WTC11 (cell line): ENCODE data around the gene KRTAP10-2. TPM values are rescaled to one million over a fixed set of nuclear protein-coding genes. Genes with fewer than 3 reads are reported as not detected.

Experiments used
- ATAC-seq: fragments of 200-7000 bp; cut with Tn5 transposase; 2 replicates; pipeline ENCODE4 v1.10.0; 2021; ENCODE audit warnings: mild to moderate bottlenecking, moderate library complexity
- CTCF ChIA-PET: fragments of 300-600 bp; sonication (Branson Sonifier 250); formaldehyde crosslinking; loops from one replicate; lab custom pipeline; 2021; ENCODE audit warnings: antibody characterized with exemption; lab: Charles Lee
- POLR2A ChIA-PET: fragments of 350-600 bp; sonication (Branson Sonifier 250); formaldehyde crosslinking; loops from one replicate; lab custom pipeline; 2021; ENCODE audit warnings: antibody characterized with exemption; lab: Charles Lee
- DNase-seq: peaks from one replicate; pipeline ENCODE4 v3.0.0; 2021; ENCODE audit warnings: low spot score
- H3K27ac Mint-ChIP-seq: 2 replicates; pipeline ENCODE4 v1.8.0; 2021; ENCODE audit warnings: mixed read lengths
- H3K27me3 Mint-ChIP-seq: 2 replicates; pipeline ENCODE4 v1.8.0; 2021; ENCODE audit warnings: low read depth, mild to moderate bottlenecking, moderate library complexity, mixed read lengths
- H3K36me3 Mint-ChIP-seq: 2 replicates; pipeline ENCODE4 v1.8.0; 2021; ENCODE audit warnings: mixed read lengths
- H3K4me1 Mint-ChIP-seq: 2 replicates; pipeline ENCODE4 v1.8.0; 2022; ENCODE audit warnings: mixed read lengths
- H3K4me3 Mint-ChIP-seq: 2 replicates; pipeline ENCODE4 v1.8.0; 2021; ENCODE audit warnings: mild to moderate bottlenecking, moderate library complexity, mixed read lengths
- H3K9me3 Mint-ChIP-seq: 2 replicates; pipeline ENCODE4 v1.8.0; 2021; ENCODE audit warnings: mixed read lengths
- GABPB1 ChIP-seq: sonication (generic); formaldehyde crosslinking; IDR thresholded peaks from 2 replicates; pipeline ENCODE4 v1.8.1; 2023; ENCODE audit warnings: mild to moderate bottlenecking, missing genetic modification reagents
- JAZF1 ChIP-seq: fragments of 250-450 bp; sonication (Bioruptor Pico); IDR thresholded peaks from 2 replicates; pipeline ENCODE4 v1.9.0; 2021; ENCODE audit warnings: moderate library complexity, mild to moderate bottlenecking, inconsistent platforms
- MXD4 ChIP-seq: fragments of 250-450 bp; sonication (Bioruptor Pico); IDR thresholded peaks from 2 replicates; pipeline ENCODE4 v1.8.0; 2021; ENCODE audit warnings: mild to moderate bottlenecking, moderate library complexity, borderline replicate concordance
- NFYB ChIP-seq: sonication (generic); formaldehyde crosslinking; conservative IDR thresholded peaks from 2 replicates; pipeline ENCODE4 v1.8.0; 2022; ENCODE audit warnings: low read depth, missing genetic modification reagents
- OVOL2 ChIP-seq: fragments of 250-450 bp; sonication (Bioruptor Pico); IDR thresholded peaks from 2 replicates; pipeline ENCODE4 v1.9.0; 2021; ENCODE audit warnings: mild to moderate bottlenecking, borderline replicate concordance
- PRRX2 ChIP-seq: fragments of 250-450 bp; sonication (Bioruptor Pico); IDR thresholded peaks from 2 replicates; pipeline ENCODE4 v1.8.0; 2021; ENCODE audit warnings: mild to moderate bottlenecking
- SMAD4 ChIP-seq: sonication (generic); formaldehyde crosslinking; IDR thresholded peaks from 2 replicates; pipeline ENCODE4 v1.8.0; 2022; ENCODE audit warnings: mild to moderate bottlenecking, missing genetic modification reagents
- ZNF263 ChIP-seq: sonication (generic); formaldehyde crosslinking; IDR thresholded peaks from 2 replicates; pipeline ENCODE4 v1.8.1; 2022; ENCODE audit warnings: low read depth, mild to moderate bottlenecking, moderate library complexity, missing genetic modification reagents
- ZNF423 ChIP-seq: fragments of 250-450 bp; sonication (Bioruptor Pico); IDR thresholded peaks from 2 replicates; pipeline ENCODE4 v2.1.2; 2022; ENCODE audit warnings: mild to moderate bottlenecking, moderate library complexity
- total RNA-seq: library from RNA; stranded (reverse); gene quantifications from 3 replicates; pipeline ENCODE4 v1.2.3, GENCODE V29; 2021
- TF ChIP-seq, protein P1 (sequence below): fragments of 250-450 bp; sonication (Bioruptor Pico); IDR thresholded peaks from 2 replicates; pipeline ENCODE4 v1.9.0; 2021; ENCODE audit warnings: mild to moderate bottlenecking, borderline replicate concordance
- TF ChIP-seq, protein P2 (sequence below): fragments of 200-600 bp; IDR thresholded peaks from 2 replicates; pipeline ENCODE4 v1.8.0; 2022; ENCODE audit warnings: antibody characterized with exemption
- TF ChIP-seq, protein P3 (sequence below): sonication (generic); formaldehyde crosslinking; IDR thresholded peaks from 2 replicates; pipeline ENCODE4 v1.8.1; 2022; ENCODE audit warnings: low read depth, mild to moderate bottlenecking, moderate library complexity, missing genetic modification reagents, borderline replicate concordance
- TF ChIP-seq, protein P4 (sequence below): sonication (generic); formaldehyde crosslinking; IDR thresholded peaks from 2 replicates; pipeline ENCODE4 v1.8.1; 2023; ENCODE audit warnings: mild to moderate bottlenecking, missing genetic modification reagents
- TF ChIP-seq, protein P5 (sequence below): fragments of 250-450 bp; sonication (Bioruptor Pico); IDR thresholded peaks from 2 replicates; pipeline ENCODE4 v1.9.0; 2021; ENCODE audit warnings: mild to moderate bottlenecking

Gene KRTAP10-2
- total RNA-seq, 1 experiment from 2014 or later, result not detected

DNA sequence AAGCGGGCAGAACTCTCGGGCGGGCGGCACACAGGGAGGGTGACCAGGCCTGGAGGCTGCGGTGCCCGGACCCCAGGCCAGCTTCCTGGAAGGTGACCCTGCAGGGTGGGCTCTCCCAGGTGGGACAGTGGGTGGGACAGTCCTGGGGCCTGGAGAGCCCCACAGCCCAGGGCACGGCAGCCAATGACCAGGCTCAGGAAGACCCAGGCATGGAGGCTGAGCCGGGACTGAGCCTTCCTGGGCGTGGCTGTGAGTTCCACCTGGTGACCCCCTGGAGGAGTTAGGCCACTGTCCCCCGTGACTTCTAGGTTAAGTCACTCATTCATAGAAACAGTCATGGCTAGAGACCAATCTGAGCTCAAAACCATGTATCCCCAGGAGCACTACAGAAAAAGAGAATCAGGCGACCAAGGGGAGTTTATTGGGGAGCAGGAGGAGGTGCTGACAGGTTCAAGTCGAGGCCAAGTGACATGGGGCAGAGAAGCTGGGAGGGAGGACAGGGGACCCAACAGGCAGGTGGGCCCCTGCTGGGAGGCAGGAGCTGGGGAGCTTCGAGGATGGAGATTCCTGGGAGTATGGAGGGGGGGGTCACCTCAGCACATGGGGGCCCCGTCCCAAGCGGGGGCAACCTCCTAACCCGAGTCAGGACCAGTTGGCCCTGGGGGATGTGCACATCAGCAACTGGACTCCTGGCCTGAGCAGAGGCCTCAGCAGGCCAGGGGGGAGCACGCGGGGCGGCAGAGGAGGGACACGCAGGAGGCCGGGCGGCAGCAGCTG is 27.9 kb upstream of the KRTAP10-2 start:
- TF ChIP-seq PRRX2 (CRISPR knock-in tag), result no peak
- no peak for TF ChIP-seq ZNF423 (CRISPR knock-in tag)
- TF ChIP-seq, protein P1, sequence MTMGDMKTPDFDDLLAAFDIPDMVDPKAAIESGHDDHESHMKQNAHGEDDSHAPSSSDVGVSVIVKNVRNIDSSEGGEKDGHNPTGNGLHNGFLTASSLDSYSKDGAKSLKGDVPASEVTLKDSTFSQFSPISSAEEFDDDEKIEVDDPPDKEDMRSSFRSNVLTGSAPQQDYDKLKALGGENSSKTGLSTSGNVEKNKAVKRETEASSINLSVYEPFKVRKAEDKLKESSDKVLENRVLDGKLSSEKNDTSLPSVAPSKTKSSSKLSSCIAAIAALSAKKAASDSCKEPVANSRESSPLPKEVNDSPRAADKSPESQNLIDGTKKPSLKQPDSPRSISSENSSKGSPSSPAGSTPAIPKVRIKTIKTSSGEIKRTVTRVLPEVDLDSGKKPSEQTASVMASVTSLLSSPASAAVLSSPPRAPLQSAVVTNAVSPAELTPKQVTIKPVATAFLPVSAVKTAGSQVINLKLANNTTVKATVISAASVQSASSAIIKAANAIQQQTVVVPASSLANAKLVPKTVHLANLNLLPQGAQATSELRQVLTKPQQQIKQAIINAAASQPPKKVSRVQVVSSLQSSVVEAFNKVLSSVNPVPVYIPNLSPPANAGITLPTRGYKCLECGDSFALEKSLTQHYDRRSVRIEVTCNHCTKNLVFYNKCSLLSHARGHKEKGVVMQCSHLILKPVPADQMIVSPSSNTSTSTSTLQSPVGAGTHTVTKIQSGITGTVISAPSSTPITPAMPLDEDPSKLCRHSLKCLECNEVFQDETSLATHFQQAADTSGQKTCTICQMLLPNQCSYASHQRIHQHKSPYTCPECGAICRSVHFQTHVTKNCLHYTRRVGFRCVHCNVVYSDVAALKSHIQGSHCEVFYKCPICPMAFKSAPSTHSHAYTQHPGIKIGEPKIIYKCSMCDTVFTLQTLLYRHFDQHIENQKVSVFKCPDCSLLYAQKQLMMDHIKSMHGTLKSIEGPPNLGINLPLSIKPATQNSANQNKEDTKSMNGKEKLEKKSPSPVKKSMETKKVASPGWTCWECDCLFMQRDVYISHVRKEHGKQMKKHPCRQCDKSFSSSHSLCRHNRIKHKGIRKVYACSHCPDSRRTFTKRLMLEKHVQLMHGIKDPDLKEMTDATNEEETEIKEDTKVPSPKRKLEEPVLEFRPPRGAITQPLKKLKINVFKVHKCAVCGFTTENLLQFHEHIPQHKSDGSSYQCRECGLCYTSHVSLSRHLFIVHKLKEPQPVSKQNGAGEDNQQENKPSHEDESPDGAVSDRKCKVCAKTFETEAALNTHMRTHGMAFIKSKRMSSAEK, result no peak
- no peak for TF ChIP-seq GABPB1 (CRISPR knock-in tag)
- no peak for TF ChIP-seq JAZF1 (CRISPR knock-in tag)
- TF ChIP-seq SMAD4, result no peak
- TF ChIP-seq, protein P2, sequence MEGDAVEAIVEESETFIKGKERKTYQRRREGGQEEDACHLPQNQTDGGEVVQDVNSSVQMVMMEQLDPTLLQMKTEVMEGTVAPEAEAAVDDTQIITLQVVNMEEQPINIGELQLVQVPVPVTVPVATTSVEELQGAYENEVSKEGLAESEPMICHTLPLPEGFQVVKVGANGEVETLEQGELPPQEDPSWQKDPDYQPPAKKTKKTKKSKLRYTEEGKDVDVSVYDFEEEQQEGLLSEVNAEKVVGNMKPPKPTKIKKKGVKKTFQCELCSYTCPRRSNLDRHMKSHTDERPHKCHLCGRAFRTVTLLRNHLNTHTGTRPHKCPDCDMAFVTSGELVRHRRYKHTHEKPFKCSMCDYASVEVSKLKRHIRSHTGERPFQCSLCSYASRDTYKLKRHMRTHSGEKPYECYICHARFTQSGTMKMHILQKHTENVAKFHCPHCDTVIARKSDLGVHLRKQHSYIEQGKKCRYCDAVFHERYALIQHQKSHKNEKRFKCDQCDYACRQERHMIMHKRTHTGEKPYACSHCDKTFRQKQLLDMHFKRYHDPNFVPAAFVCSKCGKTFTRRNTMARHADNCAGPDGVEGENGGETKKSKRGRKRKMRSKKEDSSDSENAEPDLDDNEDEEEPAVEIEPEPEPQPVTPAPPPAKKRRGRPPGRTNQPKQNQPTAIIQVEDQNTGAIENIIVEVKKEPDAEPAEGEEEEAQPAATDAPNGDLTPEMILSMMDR, result no peak
- TF ChIP-seq, protein P3, sequence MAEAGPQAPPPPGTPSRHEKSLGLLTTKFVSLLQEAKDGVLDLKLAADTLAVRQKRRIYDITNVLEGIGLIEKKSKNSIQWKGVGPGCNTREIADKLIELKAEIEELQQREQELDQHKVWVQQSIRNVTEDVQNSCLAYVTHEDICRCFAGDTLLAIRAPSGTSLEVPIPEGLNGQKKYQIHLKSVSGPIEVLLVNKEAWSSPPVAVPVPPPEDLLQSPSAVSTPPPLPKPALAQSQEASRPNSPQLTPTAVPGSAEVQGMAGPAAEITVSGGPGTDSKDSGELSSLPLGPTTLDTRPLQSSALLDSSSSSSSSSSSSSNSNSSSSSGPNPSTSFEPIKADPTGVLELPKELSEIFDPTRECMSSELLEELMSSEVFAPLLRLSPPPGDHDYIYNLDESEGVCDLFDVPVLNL (CRISPR knock-in tag), result no peak
- TF ChIP-seq, protein P4, sequence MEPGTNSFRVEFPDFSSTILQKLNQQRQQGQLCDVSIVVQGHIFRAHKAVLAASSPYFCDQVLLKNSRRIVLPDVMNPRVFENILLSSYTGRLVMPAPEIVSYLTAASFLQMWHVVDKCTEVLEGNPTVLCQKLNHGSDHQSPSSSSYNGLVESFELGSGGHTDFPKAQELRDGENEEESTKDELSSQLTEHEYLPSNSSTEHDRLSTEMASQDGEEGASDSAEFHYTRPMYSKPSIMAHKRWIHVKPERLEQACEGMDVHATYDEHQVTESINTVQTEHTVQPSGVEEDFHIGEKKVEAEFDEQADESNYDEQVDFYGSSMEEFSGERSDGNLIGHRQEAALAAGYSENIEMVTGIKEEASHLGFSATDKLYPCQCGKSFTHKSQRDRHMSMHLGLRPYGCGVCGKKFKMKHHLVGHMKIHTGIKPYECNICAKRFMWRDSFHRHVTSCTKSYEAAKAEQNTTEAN (CRISPR knock-in tag), result no peak
- TF ChIP-seq, protein P5, sequence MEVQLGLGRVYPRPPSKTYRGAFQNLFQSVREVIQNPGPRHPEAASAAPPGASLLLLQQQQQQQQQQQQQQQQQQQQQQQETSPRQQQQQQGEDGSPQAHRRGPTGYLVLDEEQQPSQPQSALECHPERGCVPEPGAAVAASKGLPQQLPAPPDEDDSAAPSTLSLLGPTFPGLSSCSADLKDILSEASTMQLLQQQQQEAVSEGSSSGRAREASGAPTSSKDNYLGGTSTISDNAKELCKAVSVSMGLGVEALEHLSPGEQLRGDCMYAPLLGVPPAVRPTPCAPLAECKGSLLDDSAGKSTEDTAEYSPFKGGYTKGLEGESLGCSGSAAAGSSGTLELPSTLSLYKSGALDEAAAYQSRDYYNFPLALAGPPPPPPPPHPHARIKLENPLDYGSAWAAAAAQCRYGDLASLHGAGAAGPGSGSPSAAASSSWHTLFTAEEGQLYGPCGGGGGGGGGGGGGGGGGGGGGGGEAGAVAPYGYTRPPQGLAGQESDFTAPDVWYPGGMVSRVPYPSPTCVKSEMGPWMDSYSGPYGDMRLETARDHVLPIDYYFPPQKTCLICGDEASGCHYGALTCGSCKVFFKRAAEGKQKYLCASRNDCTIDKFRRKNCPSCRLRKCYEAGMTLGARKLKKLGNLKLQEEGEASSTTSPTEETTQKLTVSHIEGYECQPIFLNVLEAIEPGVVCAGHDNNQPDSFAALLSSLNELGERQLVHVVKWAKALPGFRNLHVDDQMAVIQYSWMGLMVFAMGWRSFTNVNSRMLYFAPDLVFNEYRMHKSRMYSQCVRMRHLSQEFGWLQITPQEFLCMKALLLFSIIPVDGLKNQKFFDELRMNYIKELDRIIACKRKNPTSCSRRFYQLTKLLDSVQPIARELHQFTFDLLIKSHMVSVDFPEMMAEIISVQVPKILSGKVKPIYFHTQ (CRISPR knock-in tag), result no peak
- no peak for TF ChIP-seq MXD4 (CRISPR knock-in tag)
- TF ChIP-seq NFYB, result no peak
- no peak for TF ChIP-seq ZNF263 (CRISPR knock-in tag)
- TF ChIP-seq OVOL2 (CRISPR knock-in tag), result no peak
- DNase-seq (no peak), ATAC-seq (no peak)
- ChIA-PET CTCF (interaction anchor here (2.2 kb wide), 1 partner anchor 214 kb away, joined by 9 read pairs; no protein-coding TSS in a partner anchor), POLR2A (no interaction called here)
- peak overlapping the region; percentile 69 for H3K27ac Mint-ChIP-seq
- no peaks in the 10 kb centered on the region; the same call in 1 of the 2 replicates for H3K27me3 Mint-ChIP-seq
- H3K36me3 Mint-ChIP-seq, result peaks cover 21% of the 10 kb centered on the region
- peaks cover 33% of the 10 kb centered on the region for H3K9me3 Mint-ChIP-seq
- peaks cover 17% of the 10 kb centered on the region for H3K4me1 Mint-ChIP-seq
- no peak overlapping the region for H3K4me3 Mint-ChIP-seq
